ENCODE data around the gene AARS1.
"Not testable (repeated sequence)": the region's sequence is repeated elsewhere in the genome, so short reads cannot be mapped to it uniquely, and the experiment has no call there.

AARS1 gene

GRCh38 chr16:70271696-70272095 is 17.6 kb downstream of the AARS1 start:
- no peak for DNase-seq (ENCODE audit: low read depth in 3 of 3)

GRCh38 chr16:70270176-70270575 is 19.1 kb downstream of the AARS1 start:
- DNase-seq (ENCODE audit: low read depth in 3 of 3): no peak

- DNase-seq (ENCODE audit: low read depth in 3 of 3): no peak
These were observed 19.8 kb downstream of the AARS1 start for GRCh38 chr16:70269471-70269870.

- DNase-seq (ENCODE audit: low read depth in 3 of 3): not testable (repeated sequence)
These were observed 21.4 kb downstream of the AARS1 start for GRCh38 chr16:70267922-70268321.

GRCh38 chr16:70267516-70267915 is 21.8 kb downstream of the AARS1 start:
- no peak for DNase-seq (ENCODE audit: low read depth in 3 of 3)

- not testable (repeated sequence) for DNase-seq (ENCODE audit: low read depth in 3 of 3)
These were observed 29.4 kb downstream of the AARS1 start for GRCh38 chr16:70259903-70260302.

GRCh38 chr16:70258946-70259345 is 30.4 kb downstream of the AARS1 start:
- DNase-seq (ENCODE audit: low read depth in 3 of 3): no peak

- no peak for DNase-seq (ENCODE audit: low read depth in 3 of 3)
These were observed 31.2 kb downstream of the AARS1 start for GRCh38 chr16:70258065-70258464.

GRCh38 chr16:70257391-70257790 is 31.9 kb downstream of the AARS1 start:
- no peak for DNase-seq (ENCODE audit: low read depth in 3 of 3)

- DNase-seq (ENCODE audit: low read depth in 3 of 3): no peak
These were observed 33.7 kb downstream of the AARS1 start for GRCh38 chr16:70255574-70255973.

GRCh38 chr16:70254965-70255286 is 34.4 kb downstream of the AARS1 start:
- no peak for DNase-seq (ENCODE audit: low read depth in 3 of 3)

GRCh38 chr16:70254180-70254964 is 34.9 kb downstream of the AARS1 start:
- DNase-seq (ENCODE audit: low read depth in 3 of 3): no peak

GRCh38 chr16:70253291-70254106 is 35.8 kb downstream of the AARS1 start:
- DNase-seq (ENCODE audit: low read depth in 3 of 3): peak in 1 of 3 experiments; percentile 19

GRCh38 chr16:70252355-70252988 is 36.8 kb downstream of the AARS1 start:
- no peak for DNase-seq (ENCODE audit: low read depth in 3 of 3)

- DNase-seq (ENCODE audit: low read depth in 3 of 3): peak; percentile 87 to 90 (median 88)
These were observed 37.5 kb downstream of the AARS1 start, which contains the start of gene EXOSC6 for GRCh38 chr16:70251629-70252354. Gene EXOSC6, minus strand, starts transcription at chr16:70251940. Its CDS starts 40 bp downstream, at chr16:70251900.

- peak in 1 of 3 experiments; percentile 40 for DNase-seq (ENCODE audit: low read depth in 3 of 3)
These were observed 38.3 kb downstream of the AARS1 start for GRCh38 chr16:70250748-70251628.

- not testable (repeated sequence) for DNase-seq (ENCODE audit: low read depth in 3 of 3)
These were observed 39.6 kb downstream of the AARS1 start for GRCh38 chr16:70249697-70250096.

GRCh38 chr16:70238773-70239172 is 50.5 kb downstream of the AARS1 start:
- DNase-seq (ENCODE audit: low read depth in 3 of 3): not testable (repeated sequence)

- not testable (repeated sequence) for DNase-seq (ENCODE audit: low read depth in 3 of 3)
These were observed 57.5 kb downstream of the AARS1 start for GRCh38 chr16:70231831-70232230.

GRCh38 chr16:70226024-70226423 is 63.3 kb downstream of the AARS1 start:
- not testable (repeated sequence) for DNase-seq (ENCODE audit: low read depth in 3 of 3)

GRCh38 chr16:70225430-70225829 is 63.9 kb downstream of the AARS1 start:
- DNase-seq (ENCODE audit: low read depth in 3 of 3): not testable (repeated sequence)
